Neural crest cell (in vitro differentiated cells): ENCODE data around the gene BCKDHB. TPM values are rescaled to one million over a fixed set of nuclear protein-coding genes. Genes with fewer than 3 reads are reported as not detected.

Experiments
- DNase-seq: peaks from one replicate; pipeline ENCODE4 v3.0.0; 2021; ENCODE audit warnings: low read depth, mixed read lengths, low spot score
- H3K27ac Mint-ChIP-seq: one replicate; pipeline ENCODE4 v1.8.0; 2021; ENCODE audit warnings: mild to moderate bottlenecking, mixed read lengths; ENCODE audit not compliant: unreplicated experiment
- H3K27me3 Mint-ChIP-seq: 2 replicates; pipeline ENCODE4 v1.8.0; 2021; ENCODE audit warnings: low read depth, mild to moderate bottlenecking, mixed read lengths
- H3K36me3 Mint-ChIP-seq: 2 replicates; pipeline ENCODE4 v1.8.0; 2021; ENCODE audit warnings: low read depth, mild to moderate bottlenecking, mixed read lengths
- H3K4me1 Mint-ChIP-seq: 2 replicates; pipeline ENCODE4 v1.8.0; 2021; ENCODE audit warnings: mixed read lengths
- H3K4me3 Mint-ChIP-seq: one replicate; pipeline ENCODE4 v1.8.0; 2021; ENCODE audit warnings: mild to moderate bottlenecking, mixed read lengths
- H3K9me3 Mint-ChIP-seq: 2 replicates; pipeline ENCODE4 v1.8.0; 2021; ENCODE audit warnings: mixed read lengths
- CTCF ChIP-seq: fragments of 200-600 bp; sonication (generic); conservative IDR thresholded peaks from 2 replicates; pipeline ENCODE4 v1.5.0; 2021; ENCODE audit warnings: antibody characterized with exemption, mild to moderate bottlenecking
- total RNA-seq: library from RNA; stranded (reverse); gene quantifications from 2 replicates; pipeline ENCODE4 v1.2.1, GENCODE V29; 2021

The BCKDHB gene
- total RNA-seq, 1 donor from 2014 or later: 27.0 TPM

GRCh38 chr6:80163754-80164187 lies 57.3 kb downstream of the BCKDHB start:
- Mint-ChIP-seq H3K9me3 (no peaks in the 10 kb centered on the region), H3K27me3 (no peaks in the 10 kb centered on the region), H3K4me3 (no peak overlapping the region), H3K36me3 (no peaks in the 10 kb centered on the region), H3K4me1 (no peaks in the 10 kb centered on the region), H3K27ac (no peak overlapping the region)
- DNase-seq: no peak
- TF ChIP-seq CTCF: no peak

GRCh38 chr6:80165143-80165542 lies 58.7 kb downstream of the BCKDHB start:
- Mint-ChIP-seq H3K36me3 (no peaks in the 10 kb centered on the region), H3K27ac (no peak overlapping the region), H3K9me3 (no peaks in the 10 kb centered on the region), H3K4me1 (no peaks in the 10 kb centered on the region), H3K27me3 (no peaks in the 10 kb centered on the region), H3K4me3 (no peak overlapping the region)
- no peak for TF ChIP-seq CTCF
- no peak for DNase-seq

- no peak for DNase-seq
- H3K4me1 Mint-ChIP-seq: no peaks in the 10 kb centered on the region
- peaks cover 3% of the 10 kb centered on the region for H3K36me3 Mint-ChIP-seq
- H3K9me3 Mint-ChIP-seq: no peaks in the 10 kb centered on the region
- no peak for TF ChIP-seq CTCF
- H3K4me3 Mint-ChIP-seq: no peak overlapping the region
- no peak overlapping the region for H3K27ac Mint-ChIP-seq
- no peaks in the 10 kb centered on the region for H3K27me3 Mint-ChIP-seq
Measured at GRCh38 chr6:80165819-80166218, 59.3 kb downstream of the BCKDHB start.

GRCh38 chr6:80170433-80170832 lies 64.0 kb downstream of the BCKDHB start:
- H3K27me3 Mint-ChIP-seq: no peaks in the 10 kb centered on the region
- H3K4me3 Mint-ChIP-seq: no peak overlapping the region
- no peaks in the 10 kb centered on the region for H3K9me3 Mint-ChIP-seq
- no peak for TF ChIP-seq CTCF
- DNase-seq: no peak
- H3K27ac Mint-ChIP-seq: no peak overlapping the region
- peaks cover 3% of the 10 kb centered on the region for H3K36me3 Mint-ChIP-seq
- H3K4me1 Mint-ChIP-seq: peaks cover 5% of the 10 kb centered on the region

GRCh38 chr6:80173411-80173810 lies 66.9 kb downstream of the BCKDHB start:
- no peak for TF ChIP-seq CTCF
- peaks cover 3% of the 10 kb centered on the region for H3K36me3 Mint-ChIP-seq
- H3K4me3 Mint-ChIP-seq: no peak overlapping the region
- H3K27ac Mint-ChIP-seq: no peak overlapping the region
- H3K27me3 Mint-ChIP-seq: no peaks in the 10 kb centered on the region
- no peak for DNase-seq
- no peaks in the 10 kb centered on the region for H3K9me3 Mint-ChIP-seq
- peaks cover 5% of the 10 kb centered on the region for H3K4me1 Mint-ChIP-seq
